Activated CD8-positive, alpha-beta memory T cell treated with anti-CD3 and anti-CD28 coated beads, Interleukin-2, amount 50 U/mL, for 24 hours (primary cell): ENCODE data around the gene SMYD1.

Experiments
- DNase-seq: peaks from one replicate; pipeline ENCODE4 v3.0.0-alpha.2; 2020; ENCODE audit errors: extremely low read depth

SMYD1 gene

DNA sequence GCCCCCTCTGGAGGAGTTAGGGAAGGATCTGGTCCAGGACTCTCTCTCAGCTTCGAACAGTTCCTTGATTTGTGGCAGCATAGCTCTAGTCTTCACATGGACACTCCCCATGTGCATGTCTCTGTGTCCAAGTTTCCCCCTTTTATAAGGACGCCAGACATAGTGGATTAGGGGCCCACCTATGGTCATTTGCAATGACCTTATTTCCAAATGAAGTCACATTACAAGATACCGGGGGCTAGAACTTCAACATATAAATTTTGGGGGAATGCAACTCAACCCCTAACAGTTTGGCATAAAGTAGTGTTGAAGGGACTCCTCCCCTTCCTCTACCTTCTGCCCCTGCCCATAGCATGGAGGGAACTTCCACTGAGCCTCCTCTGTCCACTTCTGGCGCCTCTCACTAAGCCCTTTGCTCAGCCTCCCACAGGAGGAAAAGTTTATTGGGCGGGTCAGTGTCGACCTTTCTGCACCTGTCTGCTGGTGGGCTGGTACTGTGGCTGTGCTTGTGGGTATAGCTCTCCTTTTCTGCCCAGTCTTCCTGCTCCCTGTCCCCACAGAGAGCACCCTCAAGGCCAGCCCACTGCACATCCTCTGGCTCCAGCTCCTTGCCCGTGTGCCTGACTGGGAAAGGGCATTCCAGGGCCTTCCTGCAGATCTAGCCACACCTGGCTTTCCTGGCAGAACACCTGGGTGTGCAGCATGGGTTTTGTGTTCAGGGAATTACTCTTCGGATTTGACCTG is 54.7 kb downstream of the SMYD1 start:
- DNase-seq: no peak

DNA sequence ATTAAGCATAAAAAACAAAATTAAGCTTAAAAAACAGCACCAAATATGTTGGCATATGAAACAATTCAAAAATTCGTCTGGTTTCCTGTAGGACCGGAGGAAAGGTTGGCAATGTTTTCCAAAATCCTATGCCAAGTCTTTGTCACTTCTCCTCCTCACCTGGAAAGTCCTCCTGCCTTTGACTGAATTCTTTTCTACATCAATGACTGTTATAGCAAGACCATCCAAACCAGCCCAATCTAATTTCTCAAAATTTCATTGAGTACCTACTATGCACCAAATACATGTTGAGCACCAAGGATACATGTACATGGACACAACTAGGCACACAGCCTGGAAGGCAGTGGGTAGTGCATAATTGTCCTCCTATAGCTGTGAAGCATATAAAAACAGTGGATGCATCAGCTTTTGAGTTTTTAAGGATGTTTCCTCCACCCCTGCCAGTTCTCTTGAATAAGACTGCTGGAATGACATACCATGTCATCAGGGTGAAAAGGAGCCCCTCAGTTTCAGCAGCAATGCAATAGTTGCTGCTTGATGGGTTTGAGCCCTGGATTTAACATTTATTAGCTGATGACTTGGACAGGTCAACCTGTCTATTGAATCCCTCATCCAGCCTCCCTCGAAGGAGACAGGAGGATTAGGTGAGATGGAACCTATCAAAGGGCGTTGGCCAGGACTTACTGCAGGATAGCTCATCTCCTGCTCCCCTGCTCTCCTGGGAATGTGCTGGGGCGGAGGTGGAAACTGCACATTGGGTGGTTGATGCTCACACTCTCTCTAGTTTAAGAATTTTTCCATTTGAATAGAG is 55.7 kb downstream of the SMYD1 start:
- no peak for DNase-seq

DNA sequence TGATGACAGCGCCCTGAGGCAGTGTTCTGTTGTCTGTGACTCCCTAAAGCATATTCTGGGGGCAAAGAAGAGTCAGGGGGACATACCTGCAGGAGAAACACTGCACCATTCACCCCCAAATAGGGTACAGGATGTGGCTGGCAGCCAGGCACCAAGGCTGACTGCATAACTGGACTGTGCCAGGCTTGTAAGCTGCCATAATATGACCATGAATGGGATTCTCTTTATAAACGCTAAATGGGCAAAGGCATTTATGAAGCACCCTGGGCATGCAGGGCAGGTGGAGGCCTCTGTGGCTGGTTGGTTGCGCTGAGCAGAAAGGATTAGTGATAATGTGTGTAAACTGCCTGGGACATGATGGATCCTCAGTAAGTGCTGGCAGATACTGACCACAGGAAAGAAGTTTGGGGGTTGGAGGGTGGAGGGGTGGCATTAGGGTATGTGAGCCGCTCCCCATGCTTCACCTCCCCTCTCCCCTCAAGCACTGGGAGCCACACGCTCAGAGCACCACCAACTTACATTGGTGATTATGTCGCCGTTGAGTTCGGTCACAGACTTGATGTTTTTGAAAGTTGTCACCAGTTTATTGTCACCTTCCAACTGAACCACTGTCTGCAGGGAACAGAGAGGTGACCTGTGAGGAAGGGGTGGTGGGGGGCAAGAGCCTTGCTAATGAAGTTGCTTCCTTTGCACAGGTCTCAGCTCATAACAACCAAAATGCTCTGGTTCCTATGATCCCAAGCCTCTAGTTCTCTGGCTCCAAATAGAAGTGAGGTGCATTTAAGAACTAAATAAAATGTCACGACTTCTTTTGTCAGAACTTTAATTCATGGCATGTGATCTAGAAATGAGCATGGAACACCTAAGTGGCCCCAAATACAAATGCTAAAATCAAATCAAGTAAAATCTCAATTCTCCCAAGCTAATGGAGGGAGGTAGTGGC is 56.6 kb downstream of the SMYD1 start:
- DNase-seq: no peak

DNA sequence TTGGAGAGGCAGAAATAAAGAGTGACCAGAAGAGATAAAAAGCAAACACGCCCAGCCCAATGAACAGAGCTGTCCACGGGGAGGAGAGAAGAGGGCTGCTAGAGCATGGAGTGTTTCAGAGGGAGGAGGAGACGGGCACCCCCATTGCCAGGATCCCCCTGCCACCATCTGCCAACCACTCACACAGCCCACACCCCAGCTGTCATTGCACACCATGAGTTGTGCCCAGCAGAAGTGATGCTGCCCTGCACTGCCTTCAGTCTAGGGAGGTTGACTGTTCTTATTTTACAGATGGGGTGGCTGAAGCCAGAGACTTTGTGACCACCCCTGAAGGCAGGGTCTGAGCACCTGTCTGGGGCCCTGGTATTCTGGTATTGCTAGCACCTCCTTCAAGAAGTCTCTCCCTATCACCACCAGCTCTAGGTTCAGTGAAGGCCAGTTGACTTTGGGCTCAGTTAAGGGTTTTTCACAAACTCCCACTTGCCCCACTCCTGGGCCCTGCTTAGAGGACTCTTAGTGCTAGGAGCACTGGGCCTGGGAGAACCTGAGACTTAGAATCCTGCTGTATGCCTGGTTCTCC is 57.8 kb downstream of the SMYD1 start:
- DNase-seq: no peak

DNA sequence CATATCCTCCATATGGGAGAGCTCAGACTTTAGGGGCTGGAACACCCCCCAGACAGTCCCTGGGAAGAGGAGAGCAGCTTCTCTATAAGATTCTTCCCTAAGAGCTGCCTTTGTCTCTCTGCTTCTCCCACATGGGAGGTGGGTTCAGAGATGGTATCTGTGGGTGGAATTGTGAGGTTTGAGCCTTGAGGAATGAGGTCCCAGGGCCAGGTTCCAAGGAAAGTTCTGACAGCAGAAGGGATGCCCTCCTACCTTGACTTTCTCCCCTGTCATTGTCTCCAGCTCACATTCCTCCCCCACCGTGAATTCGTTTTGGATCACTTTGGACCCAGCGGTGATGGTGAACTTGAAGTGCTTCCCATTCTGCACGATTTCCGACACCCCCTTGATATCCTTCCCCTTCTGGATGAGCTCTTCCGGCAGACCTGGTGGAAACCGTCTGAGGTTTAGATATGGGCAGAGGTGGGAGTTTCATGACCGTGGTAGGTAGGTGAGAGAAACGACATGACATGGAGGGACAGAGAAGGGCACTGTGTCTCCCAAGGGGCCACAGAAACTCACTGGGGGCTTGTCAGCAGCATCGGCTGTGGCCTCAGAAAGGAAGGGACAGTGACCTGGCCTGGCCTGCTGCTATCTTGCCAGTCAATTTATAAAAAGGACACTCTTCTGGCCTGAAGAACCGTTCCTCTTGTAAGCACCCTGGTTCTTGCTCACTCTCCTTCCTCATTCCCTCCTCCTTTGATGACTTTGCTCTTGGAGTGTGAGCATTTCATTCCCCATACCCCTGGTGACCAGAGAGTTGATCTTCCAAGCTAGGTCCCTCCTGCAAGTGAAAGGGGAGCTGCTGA is 58.5 kb downstream of the SMYD1 start:
- DNase-seq: no peak

DNA sequence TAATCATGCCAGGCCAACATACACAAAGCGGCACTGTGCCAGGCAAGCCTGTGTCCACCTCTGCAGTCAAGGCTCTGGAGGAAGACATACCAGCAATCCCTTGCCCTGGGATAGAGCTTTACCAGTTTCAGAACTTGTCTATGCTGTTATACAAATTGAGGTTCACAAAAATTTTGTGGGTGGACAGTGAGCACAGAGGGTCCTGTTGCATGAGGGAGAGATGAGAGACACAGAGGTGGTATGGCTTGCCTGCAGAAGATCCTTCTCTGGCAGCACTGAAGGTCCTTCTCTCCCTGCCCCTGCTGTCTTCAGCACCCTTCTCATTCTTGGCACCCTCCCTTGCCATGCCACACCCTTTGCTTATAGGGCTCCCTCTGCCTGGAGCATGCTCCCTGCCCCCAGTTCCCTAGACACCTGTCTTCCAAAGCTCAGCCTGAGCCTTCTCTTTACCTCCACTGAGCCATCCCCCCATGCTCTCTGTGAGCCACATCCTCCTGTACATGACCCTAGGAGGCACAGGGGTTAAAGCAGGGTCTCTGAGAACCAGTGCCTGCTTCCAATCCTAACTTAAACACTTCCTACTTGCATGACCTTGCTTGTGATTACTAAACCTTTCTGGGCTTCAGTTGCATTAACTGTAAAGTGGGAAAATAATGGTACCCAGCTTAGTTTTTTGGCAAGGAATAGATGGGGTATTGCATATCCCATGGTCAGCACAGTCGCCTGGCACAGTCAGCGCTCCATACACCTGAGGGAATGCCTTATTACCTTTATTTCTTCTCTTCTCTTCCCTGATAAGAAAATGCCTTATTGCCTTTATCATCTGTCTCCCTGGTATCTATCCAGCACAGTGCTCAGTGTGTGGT is 59.4 kb downstream of the SMYD1 start:
- DNase-seq: no peak

DNA sequence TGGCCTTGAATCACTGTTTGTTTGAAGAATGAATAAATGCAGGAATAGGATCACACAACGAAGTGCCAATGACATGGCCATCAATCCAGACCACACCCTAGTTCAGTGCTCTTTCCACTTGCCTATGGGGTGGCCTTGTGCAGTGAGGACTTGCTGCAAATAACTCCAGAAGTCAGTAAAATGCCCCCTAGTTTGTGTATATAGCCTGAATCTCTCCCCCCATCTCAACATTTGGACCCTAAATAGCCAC is 59.9 kb downstream of the SMYD1 start:
- DNase-seq: no peak

DNA sequence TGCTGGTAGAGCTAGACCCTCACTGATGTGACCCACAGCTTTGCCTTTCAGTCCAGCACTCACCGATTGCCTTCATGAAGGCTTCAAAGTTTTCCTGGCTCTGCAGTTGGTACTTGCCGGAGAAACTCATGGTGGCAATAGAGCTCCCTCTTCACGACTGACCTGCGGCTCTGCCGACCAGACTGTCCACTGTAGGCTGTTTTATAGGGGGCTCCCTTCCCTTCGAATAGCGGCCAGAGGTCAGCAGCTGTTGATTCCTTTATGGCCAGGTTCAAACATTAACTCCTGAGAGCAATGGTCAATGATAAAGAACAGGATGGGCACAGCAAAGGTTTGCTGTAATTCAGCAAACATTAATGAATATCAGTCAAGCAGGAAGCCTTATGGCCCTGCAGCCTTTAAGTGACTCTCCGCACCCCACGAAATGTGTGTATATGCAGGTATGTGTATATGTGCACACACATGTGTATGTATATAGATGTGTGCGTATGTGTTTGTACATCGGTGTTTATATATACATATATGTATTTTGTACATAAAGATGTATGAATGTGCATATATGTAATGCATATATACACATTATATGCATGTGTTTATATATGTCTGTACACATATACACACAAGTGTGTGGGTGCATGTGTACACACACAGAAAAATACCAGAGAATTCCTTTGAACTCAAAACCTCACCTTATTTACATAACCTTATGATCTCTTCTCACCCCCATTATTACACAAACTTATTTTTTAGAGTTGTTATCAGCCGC is 60.4 kb downstream of the SMYD1 start, which contains the start of gene FABP1:
Gene FABP1 (minus strand): TSS at position 175 of the 766 bp plus-strand sequence. CDS start 45 bp downstream, at position 130.
- no peak for DNase-seq

DNA sequence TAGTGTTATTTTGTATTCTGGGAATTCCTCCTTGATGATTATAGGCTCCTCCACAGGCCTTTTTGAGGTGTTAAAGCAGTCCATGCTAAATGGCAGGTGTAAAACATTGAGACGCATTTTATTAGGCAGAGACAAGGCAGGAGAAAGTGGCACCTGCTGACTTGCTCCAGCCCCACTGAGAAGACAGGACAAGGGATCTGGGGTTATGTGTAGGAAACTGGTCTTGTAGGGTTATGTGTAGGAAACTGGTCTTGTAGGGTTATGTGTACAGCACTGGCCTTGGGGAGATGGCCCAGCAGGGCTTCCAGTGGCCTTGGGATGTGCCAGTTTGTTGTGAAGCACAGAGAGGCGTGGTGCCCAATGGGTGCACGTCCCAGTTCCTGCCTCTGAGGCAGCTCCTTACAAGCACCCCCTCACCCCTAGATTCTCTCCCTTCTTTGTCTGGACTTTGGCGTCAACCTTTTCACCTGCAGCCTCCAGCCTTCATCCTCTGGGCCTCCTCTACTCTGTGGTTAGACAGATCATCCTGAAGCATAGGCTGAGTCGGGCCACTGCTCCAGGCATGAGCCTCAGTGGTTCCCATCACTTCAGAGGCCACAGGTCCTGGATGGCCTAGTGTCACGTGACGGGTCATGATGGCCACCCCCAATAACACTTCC is 61.2 kb downstream of the SMYD1 start:
- DNase-seq: no peak

DNA sequence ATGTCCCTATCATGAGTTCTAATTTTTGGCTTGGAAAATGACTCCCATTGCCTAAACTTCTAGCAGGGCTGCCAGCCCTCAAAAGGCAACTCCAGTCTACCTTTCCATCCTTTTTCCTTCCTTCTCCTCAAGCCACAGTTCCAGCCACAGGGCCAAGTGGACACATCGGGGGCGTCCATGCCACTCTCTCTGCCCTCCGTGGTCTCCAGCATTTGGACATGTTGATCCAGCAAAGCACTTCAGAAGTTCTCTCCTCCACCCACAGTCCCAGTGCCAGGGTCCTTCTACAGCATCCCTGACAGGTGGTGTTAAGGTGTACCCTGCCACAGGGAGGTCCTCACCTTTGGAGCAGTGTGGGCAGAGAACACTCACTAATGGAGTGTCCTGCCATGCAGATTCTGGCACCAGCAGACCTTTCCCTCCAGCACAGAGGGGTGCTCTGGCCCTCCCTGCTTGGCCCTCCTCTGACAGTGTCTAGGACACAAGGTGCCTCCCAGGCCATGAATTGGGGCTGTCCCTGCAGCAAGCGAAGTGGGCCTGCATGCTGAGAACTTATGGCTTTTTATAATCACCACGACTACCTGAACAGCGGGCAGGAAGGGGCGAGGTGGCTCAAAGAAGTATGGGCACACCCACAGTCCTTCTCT is 61.8 kb downstream of the SMYD1 start:
- DNase-seq: no peak

DNA sequence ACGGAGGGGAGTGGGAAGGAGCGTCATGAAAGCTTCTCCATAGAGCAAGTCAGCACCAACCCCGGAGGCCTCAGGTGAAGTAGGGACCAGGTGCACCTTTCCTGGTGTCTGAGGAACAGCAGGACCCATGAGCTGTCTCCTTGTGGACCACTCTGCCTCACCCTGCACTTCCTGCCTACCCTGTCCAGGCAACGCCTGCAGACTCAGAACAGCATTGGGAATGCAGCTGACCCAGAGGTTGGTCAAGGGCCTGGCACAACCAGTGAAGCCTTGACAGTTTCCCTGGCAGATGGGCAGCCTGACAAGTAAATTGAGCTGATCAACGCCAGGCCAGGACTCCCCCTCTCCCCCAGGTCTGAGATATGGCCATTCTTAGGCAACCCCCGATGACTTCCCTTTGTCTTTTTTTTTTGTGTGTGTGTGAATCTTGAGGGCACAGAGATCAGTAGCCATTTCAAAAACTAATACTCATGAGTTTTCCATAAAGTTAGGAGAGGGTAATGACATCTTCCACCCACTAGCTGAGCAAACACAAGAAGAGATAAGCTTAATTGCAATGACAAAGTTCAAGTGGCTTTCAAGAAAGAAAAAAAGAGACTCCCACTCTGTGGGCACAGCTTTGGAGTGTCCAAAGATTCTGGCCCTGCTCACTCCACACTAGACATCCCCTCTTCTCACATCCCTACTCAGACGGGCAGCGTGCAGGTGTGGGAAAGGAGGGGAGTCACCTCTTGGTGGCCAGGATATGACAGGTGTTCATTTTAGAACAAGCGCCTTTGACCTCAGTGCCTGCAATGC is 63.8 kb downstream of the SMYD1 start:
- DNase-seq: no peak

DNA sequence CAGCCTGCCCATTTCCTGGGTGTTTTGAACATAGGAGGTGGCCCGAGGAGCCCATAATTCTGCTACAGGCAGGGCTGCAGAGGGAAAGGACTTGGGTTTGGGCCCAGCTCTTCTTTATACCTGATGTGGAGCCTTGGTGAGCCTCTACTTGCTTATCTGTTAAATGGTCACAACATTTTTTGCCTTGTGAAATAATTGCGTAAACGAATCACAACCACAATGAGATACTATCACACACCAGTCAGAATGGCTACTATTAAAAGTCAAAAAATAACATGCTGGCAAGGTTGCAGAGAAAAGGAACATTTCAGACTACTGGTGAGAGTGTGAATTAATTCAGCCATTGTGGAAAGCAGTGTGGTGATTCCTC is 64.4 kb downstream of the SMYD1 start:
- DNase-seq: no peak

DNA sequence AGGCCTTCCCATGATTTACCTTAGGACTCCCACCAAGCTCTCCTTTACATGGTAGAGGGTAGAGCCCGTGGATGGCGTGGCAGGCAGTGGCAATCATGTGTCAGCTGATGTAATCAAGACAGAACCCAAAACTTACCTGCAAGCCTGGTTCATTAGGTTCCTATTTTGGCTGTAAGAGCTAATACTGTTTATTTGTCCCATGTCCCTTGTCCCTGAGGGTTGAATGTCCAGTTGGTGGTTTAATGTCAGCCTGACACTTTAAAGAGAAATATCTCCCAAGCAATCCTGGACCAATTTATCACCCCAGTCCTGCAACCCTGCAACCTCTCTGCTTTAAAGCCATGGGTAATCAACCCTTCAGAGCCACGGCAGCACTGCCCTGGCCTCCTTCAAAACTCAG is 66.2 kb downstream of the SMYD1 start:
- no peak for DNase-seq

DNA sequence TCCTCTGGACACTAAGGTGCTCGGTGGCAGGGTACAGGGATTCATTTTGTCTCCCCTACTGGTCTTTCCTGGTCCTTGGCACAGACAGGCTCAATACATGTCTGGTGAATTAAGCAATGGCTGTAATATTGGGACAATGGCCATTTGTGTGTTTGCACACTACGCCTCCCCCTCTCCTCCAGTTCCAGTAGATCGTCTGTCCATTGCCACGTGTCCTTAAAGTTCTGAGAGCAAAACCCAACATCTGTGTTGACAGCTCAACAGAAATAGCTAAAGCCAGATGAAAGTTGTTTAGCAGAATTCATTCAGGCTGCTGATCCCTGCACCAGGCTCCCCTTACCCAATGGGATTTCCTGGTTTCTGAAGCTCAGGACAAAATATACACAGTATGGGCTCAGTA is 69.2 kb downstream of the SMYD1 start:
- no peak for DNase-seq

DNA sequence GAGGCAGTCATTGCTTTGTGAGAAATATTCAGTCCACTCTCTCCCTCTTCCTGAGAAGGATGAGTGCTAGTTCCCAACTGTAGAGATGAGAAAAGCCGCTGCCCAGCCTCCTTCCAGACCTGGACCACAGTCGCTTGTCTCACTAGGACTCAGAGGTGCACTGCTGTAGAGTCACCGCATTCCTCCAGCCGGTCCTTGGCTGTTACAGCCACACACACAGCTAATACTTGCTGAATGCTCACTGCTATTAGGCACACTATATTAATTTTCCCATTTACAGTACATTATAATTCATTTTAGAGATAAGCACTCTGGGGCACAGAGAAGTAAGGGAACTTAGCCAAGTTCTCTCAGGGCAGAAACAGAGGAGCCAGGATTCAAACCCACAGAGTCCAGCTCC is 70.2 kb downstream of the SMYD1 start:
- DNase-seq: no peak

DNA sequence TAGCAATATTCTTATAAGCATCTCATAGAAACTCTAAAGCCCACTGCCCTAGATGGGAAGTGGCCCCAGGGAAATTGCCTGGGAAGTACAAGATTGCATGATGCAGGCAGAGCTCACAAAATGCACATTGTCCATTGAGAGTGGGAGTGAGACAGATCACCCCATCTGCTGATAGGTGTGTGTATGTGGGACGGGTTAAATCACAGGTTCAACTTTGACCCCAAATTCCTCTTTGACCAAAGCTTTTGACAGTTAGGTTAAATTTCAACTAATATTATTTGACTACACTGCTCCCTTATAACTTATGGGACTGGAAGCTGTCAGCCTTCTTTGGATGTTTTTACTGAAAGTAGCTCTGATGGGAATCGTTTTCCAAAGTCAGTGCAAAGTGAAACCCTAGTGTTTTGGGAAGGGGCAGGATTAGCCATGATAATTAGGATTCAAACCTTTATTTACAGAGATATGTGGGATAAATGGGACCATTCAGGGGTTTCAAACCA is 71.6 kb downstream of the SMYD1 start:
- no peak for DNase-seq

DNA sequence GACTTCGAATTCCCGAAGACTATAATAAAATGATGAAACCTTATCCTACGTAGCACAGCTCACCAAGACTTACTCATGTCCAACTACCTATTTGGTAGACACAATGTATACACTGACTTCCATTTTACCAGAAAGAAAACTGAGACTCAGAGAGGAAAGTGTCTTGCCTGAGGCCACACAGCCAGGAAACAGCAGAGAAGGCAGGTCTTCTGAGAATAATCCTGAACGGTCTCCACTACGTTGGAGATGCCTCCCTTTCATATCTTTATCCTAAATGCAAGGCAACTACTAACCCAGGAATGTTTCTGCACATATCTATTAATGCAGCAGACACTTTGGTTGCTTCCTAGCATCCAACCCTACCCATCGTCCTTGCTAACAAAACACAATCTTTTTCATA is 72.2 kb downstream of the SMYD1 start:
- no peak for DNase-seq
